GM13977 (cell line): ENCODE measurements around the gene DZANK1.
"Not testable (repeated sequence)": the region's sequence is repeated elsewhere in the genome, so short reads cannot be mapped to it uniquely, and the experiment has no call there.

ENCODE experiments used
- DNase-seq: peaks from one replicate; pipeline ENCODE4 v3.0.0; 2012; ENCODE audit warnings: low spot score
- CTCF ChIP-seq: IDR thresholded peaks from 2 replicates; pipeline ENCODE4 v1.5.1; 2012; ENCODE audit warnings: mild to moderate bottlenecking, control low read depth; ENCODE audit not compliant: insufficient read depth; ENCODE audit errors: extremely low read depth, missing control alignments
- in situ Hi-C: fragments of 300-500 bp; cut with MboI; formaldehyde crosslinking; loops from one replicate; pipeline ENCODE4 v1.12.0; 2022; ENCODE audit warnings: low sequenced_read_pairs, low pct_unique_long_range_greater_than_20kb, mixed read lengths, inconsistent platforms; ENCODE audit not compliant: unreplicated experiment

DZANK1 gene

GRCh38 chr20:18506744-18507143, 39.9 kb upstream of the DZANK1 start:
- DNase-seq = no peak
- TF ChIP-seq CTCF = no peak
- in situ Hi-C loops = no loop called here

GRCh38 chr20:18504479-18505060, 37.7 kb upstream of the DZANK1 start:
- no peak for TF ChIP-seq CTCF
- in situ Hi-C loops = no loop called here
- DNase-seq = no peak

GRCh38 chr20:18501672-18502071, 34.8 kb upstream of the DZANK1 start:
- DNase-seq, in situ Hi-C loops: not testable (repeated sequence)

- no peak for TF ChIP-seq CTCF
- DNase-seq = no peak
- in situ Hi-C loops = no loop called here
Observed at GRCh38 chr20:18497603-18498002, 30.8 kb upstream of the DZANK1 start.

- DNase-seq = peak; percentile 81
- in situ Hi-C loops = no loop called here
- no peak for TF ChIP-seq CTCF
Observed at GRCh38 chr20:18496740-18497592, 30.1 kb upstream of the DZANK1 start, which contains the start of gene RBBP9. RBBP9 (minus strand) TSS chr20:18497225; CDS start chr20:18497167, 58 bp downstream.

GRCh38 chr20:18496042-18496441, 29.2 kb upstream of the DZANK1 start:
- DNase-seq = no peak
- TF ChIP-seq CTCF = no peak
- in situ Hi-C loops = no loop called here

GRCh38 chr20:18488301-18488700, 21.5 kb upstream of the DZANK1 start:
- in situ Hi-C loops = no loop called here
- no peak for TF ChIP-seq CTCF

More at GRCh38 chr20:18488301-18488700, 21.5 kb upstream of the DZANK1 start:
- DNase-seq = no peak
